Tibial nerve (tissue), 4 donors: Measurements from ENCODE around the gene DCAF15.
"Not testable (repeated sequence)": the region's sequence is repeated elsewhere in the genome, so short reads cannot be mapped to it uniquely, and the experiment has no call there.

ENCODE experiments used
- CTCF ChIP-seq, 5 experiments: fragments of 200-600 bp in 3 of 5; fragments of 450-650 bp in 2 of 5; sonication (generic) in 3 of 5; IDR thresholded peaks; one replicate each; pipeline ENCODE4 v1.5.1; 2016 to 2019; ENCODE audit warnings: antibody characterized with exemption in 5 of 5, mild to moderate bottlenecking in 3 of 5, moderate library complexity in 2 of 5
- EP300 ChIP-seq, 2 donors: sonication (generic); formaldehyde crosslinking; IDR thresholded peaks; one replicate each; pipeline ENCODE4 v1.6.1; 2017; ENCODE audit warnings: antibody characterized with exemption in 2 of 2, mild to moderate bottlenecking in 1 of 2

DNA sequence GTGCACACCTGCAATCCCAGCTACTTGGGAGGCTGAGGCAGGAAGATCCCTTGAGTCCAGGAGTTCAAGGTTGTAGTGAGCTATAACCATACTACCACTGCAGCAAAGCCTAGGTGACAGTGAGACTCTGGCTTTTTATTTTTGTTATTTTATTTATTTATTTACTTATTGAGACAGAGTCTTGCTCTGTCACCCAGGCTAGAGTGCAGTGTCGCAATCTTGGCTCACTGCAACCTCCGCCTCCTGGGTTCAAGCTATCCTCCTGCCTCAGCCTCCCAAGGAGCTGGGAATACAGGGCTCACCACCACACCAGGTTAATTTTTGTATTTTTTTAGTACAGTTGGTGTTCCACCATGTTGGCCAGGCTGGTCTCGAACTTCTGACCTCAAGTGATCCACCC lies 21.2 kb downstream of the DCAF15 start:
- TF ChIP-seq CTCF, EP300 (IDR thresholded peaks at IDR 0.05): not testable (repeated sequence)
